NCI-H2227 (cell line): ENCODE measurements around the gene CARS2.
"Not testable (repeated sequence)": the region's sequence is repeated elsewhere in the genome, so short reads cannot be mapped to it uniquely, and the experiment has no call there.

Experiments
- DNase-seq: peaks from one replicate; lab custom pipeline; 2025; ENCODE audit not compliant: unreplicated experiment; lab: John Stamatoyannopoulos, UW

Gene CARS2

DNA sequence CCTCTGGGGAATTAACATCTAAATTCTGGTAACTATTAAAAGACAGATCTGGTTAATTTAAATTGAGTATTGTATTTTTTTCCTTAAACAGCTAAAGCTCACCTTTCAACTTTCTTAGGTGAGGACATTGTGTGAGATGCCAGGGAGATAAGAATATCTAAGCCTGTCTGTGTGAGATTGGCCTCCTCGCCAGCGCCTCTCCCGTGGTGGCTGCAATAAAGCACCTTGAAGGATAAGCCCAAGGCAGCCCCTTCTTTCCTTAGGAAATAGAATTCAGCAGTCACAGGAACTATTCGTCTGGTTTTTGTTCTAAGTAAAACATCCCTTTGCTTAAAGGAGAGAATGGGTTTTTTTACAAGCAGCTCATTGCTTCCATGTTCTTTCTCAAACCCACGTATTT lies 66.0 kb downstream of the CARS2 start:
- DNase-seq: no peak

DNA sequence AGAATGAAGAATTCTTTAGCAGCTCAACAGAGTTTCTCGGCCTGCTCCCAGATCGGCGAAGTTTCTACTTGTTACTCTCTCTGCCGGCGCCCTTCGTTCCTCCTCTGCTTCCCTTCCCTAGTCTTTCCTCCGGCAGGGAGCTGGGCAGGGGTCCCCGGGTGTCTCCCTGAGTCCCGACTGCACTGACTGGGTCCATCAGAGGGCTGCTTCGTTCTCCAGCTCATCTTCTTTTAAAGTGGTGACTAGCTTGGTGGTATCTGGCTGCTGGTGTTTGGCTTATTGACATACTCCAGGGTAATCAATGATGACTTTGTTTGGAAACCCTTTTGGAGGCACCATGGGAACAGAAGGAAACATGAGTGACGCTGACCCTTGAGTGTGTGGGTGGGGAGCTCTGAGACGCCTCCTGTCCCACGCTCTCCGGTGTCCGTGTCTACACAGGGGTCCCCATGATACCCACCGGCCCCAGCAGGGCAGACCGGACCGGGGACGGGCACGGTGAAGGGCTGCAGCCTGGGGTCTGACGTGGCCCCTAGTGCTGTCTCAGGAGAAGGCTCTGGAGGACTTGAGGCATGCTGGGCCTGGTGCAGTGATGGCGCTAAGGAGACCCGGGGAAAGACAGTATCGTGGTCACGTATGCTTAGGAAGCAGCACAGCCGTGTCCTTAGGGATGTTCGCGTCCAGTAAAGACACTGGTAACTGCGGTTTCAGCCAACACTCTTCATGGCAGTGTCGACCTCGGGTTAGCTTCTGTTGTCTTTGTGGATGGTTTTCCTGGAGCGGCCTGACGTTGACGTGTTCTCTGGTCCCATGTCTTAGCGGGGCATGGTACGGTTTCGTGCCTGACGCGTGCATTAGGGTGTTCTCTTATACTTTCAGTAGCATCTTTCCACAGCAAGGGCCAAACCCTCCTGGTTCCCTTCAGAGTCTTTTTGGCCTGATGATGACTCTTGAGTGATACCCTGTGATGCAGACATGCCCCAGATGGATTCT lies 66.8 kb downstream of the CARS2 start:
- no peak for DNase-seq

DNA sequence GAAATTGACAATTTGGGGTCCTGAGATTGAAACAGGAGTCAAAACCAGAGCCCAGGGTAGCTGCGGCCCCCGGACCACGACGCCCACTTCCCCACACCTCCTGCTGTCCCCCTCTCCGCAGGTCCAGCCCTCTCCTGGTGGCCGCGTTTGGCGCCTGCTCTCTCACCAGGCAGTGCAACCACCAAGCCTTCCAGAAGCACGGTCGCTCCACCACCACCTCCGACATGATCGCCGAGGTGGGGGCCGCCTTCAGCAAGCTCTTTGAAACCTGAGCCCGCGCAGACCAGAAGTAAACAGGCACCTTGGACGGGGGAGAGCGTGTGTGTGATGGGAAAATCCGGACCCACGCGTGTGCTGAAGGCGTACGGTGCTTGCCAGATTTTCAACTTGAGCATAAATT lies 67.7 kb downstream of the CARS2 start:
- DNase-seq: no peak

DNA sequence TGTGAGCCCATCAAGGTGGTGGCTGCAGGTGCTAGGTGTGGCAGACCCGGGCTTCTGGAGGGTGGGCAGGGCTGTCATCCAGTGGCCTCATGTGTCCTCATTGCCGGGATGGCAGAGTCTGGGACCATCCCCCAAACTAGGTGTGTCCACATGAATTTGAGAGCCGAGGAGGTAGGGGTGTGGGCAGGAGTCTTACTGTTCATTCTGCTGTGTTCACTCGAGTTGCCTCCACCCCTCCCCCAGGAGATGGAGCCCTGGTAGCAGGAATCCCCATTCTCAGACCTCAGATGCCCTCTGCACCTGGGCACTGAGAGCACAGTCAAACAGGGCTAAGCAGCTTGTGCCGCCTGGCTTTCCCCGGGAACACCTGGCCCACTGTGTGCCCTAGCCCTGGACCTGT lies 68.2 kb downstream of the CARS2 start:
- DNase-seq: no peak

DNA sequence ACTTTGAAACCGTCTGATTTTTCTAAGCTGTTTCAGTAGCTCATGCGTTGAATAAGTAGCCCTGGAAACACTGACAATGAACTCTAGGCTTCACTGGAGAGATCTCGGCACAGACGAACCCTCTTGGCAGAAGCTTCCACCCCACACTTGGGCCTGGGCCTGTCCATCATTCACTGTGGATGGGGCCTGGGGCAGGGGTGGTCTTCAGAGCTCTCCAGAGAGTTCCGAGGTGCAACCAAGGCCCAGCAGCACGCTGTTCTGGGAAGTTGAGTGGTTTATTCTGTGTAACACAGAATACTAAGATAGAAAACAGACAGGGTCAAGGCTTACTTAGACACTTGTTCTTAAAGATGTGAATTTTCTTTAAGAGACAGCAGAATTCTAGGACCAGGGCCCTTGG lies 68.6 kb downstream of the CARS2 start:
- DNase-seq: no peak

DNA sequence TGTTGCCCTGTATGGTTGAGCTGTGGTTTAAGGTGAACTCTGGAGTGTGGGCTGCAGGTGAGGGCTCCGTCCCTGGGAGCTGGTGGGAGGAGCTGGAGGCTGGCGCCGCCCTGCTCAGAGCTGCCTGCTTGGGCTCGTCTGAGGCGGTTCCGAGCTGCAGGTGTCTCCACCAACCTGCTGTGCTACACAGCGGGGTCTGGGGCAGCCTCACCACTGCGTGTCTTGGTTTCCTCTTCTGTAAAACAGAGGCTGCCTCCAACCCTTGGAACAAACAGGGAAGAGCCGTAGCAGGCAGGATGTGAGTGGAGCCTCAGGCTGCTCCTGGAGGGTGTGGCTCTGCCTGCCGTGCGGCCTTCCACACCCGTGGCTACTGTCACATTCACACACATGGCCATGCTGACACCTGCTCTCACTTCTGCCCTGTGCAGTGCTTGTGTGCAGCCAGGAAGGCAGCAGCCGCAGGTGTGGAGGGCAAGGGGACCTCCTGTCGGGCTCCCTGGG lies 69.2 kb downstream of the CARS2 start:
- DNase-seq: no peak

DNA sequence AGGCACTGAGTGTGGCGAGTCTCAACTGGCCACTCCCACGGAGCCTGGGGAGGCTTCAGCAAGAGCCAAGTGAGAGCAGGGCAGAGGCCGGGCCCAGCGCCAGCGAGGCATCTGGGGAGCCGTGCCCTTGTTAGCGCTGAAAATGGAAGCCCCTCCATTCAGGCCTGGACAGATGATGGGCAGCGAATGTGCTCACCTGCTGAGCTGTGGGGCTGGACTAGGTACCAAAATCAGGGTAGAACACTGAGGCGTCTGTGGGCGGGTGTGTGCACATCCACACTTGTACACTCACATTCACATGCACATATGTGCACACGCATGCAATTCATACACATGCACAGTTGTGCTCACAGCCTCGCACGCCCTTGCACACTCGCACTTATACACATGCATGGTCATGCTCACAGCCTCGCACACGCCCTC lies 69.9 kb downstream of the CARS2 start:
- DNase-seq: no peak

DNA sequence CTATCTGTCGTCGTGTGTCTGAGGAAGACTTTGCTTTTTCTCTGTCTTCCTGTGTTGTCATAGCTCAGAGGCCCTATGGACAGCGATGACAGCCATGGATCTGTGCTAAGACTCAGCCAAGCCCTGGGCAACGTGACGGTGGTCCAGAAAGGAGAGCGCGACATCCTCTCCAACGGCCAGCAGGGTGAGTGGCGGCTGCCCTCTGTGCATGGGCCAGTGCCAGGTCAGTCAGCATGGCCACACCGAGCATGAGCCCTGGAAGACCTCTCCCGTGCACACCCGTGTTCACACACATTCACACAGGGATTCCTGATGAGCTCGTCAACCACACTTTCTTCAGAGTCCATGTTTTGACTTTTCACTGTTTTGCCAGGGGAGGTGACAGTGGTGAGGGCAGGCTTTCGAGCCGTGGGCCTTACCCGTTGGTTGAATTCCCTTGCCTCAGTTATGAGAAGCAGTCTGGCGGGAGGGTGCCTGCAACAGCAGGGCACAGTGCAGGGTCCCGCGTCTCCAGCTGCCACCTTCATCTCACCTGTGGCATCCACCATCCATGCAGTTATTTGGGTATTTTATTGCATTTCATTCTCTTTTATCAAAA lies 70.4 kb downstream of the CARS2 start:
- no peak for DNase-seq

DNA sequence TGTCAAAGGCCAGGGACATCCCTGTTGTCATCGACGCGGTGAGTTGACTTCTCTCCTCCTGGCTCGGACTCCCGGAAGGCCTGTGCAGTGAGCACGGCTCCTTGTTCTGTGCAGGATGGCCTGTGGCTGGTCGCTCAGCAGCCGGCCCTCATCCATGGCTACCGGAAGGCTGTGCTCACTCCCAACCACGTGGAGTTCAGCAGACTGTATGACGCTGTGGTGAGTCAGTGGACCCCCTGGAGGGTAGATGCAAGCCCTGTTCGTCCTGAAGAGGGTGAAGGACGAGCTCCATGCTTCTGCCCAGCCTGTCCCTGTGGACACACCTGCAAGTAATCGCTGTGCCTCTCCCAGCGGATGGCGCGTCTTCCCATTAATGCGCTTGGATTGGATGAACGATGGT lies 71.4 kb downstream of the CARS2 start:
- no peak for DNase-seq

DNA sequence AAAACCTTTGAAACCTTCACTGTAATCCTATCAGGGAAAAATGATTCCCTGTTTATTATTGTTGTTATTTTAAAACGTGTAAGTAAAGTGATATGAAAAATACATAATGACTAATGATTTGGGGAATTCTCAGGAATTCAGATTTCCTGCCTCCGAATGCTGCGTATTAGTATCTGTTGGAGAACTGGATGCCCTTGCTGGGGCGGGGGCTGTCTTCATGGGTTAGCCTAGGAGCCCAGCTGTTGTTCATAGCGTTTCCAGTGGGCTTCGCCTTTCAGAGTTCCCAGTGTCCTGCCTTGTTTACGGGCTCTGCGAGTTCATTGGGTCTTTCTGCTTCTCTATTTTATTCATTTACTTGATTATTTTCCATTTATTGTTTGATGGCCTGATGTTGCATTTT lies 72.1 kb downstream of the CARS2 start:
- DNase-seq: no peak

DNA sequence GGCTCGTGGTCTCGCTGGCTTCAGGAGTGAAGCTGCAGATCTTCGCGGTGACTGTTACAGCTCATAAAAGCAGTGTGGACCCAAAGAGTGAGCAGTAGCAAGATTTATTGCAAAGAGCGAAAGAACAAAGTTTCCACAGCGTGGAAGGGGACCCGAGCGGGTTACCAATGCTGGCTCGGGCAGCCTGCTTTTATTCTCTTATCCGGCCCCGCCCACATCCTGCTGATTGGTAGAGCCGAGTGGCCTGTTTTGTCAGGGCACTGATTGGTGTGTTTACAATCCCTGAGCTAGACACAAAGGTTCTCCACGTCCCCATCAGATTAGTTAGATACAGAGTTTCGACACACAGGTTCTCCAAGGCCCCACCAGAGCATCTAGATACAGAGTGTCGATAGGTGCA lies 73.7 kb downstream of the CARS2 start:
- not testable (repeated sequence) for DNase-seq

DNA sequence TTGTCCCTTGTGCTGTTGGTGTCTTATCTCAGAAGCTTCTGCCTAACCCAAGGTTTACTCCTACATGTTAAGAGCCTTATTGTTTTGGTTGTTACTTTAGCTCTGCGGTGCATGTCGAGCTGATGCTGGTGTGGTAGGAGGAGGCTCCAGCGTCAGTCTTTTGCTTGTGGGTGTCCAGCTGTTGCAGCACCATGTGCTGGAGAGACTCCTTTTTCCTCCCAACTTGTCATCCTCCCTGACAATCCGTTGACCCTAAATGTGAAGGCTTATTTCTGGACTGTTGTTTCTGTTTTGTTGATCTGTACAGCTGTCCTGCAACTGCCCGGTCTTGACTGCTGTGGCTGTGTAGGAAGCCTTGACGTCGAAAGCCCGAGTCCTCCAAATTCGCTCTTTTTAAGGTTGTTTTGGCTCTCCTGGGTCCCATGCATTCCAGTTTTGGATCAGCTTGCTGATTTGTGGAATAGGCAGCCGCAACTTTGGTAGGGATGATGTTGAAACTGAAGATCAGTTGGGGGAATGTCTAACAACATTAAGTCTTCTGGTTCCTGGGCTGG lies 75.3 kb downstream of the CARS2 start:
- no peak for DNase-seq

DNA sequence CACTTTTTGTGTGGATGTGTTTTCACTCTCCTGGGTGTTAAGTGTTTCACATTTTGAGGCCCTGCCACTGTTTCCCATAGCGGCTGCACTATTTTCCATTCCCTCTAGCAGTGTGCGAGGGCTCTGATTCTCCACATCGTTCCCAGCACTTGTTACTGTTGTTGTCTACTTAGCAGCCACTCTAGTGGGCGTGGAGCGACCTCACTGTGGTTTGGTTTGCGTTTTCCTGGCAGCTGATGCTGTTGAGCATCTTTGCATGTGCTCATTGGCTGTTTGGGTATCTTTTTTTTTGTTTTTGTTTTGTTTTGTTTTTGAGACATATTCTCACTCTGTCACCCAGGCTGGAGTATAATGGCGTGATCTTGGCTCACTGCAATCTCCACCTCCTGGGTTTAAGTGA lies 76.2 kb downstream of the CARS2 start:
- DNase-seq: no peak

DNA sequence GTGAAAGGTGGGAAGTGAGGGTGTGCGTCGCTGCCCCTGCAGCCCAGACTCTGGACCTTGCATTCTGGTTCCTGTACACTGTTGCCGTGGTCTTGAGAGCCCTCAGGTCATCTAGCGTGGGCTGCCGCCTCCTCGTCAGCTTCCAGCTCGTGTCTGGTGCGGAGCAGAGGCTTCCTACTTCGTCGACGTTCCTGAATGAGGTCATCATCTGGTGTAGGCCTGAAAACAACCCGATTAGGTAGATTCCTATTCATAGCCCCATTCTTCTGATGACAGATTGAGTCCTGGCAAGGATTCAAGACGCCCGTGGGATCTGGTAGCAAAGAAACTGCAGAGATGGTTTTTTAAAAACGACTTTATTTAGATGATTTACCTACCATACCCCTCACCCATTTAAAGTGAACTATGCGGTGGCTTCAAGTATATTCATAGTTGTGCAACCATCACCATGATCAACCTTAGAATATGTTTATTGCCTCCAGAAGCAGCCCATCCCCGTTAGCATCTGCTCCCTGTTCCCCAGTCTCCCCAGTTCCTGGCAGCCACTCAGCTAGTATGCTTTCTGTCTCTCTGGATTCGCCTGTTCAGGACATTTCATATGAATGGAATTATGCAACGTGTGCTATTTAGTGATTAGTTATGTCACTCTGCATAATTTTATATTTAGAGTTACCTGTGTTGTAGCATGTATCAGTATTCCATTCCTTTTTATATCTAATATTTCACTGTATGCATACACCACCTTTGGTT lies 76.8 kb downstream of the CARS2 start:
- no peak for DNase-seq

DNA sequence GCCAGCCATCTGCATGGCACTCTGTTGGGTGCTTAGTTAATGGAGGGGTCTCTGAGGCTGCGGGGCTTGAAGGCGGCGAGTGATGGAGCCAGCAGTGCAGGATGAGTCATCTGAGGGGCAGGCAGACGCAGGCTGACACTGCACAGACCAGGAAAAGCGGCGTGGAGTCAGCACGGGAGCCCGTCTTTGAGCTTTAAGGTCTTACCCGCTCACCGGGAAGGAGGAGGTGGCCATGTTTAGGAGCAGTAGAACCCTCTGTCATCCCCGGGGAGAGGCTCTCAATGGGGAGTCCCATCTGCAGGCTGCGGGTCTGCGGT lies 77.5 kb downstream of the CARS2 start:
- no peak for DNase-seq

DNA sequence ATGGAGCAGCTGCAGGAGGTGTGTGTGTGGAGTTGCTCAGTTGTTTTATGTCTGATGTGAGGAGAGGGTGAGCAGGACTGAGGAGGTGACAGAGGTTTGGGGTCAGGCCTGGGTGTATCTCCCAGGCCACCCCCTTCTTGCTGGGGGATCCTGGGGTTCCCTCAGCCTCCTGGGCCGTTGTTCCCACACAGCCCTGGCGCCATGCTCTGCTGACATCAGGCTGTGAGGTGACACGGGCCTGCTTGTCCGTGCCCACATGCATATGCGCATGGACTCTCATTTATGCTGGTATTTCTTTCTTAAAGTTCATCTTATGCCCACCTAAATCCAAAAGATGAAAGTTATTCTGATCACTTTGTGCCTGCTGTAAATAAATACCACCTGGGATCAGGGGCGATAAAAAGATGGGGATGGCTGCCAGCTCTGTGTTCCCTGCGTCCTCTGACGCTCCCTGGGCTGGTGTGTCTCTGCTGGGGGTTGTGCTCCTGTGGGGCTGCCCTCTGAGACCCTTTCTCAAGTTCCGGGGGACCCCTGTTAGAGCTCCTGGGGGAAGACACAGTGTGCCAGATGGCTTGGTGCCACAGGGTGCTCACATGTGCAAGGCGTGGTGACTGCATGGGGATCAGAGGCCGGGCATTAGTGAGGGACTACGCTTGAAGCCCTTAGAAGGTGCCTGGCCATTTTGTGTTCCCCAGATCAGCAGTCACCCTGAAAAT lies 78.0 kb downstream of the CARS2 start:
- no peak for DNase-seq

DNA sequence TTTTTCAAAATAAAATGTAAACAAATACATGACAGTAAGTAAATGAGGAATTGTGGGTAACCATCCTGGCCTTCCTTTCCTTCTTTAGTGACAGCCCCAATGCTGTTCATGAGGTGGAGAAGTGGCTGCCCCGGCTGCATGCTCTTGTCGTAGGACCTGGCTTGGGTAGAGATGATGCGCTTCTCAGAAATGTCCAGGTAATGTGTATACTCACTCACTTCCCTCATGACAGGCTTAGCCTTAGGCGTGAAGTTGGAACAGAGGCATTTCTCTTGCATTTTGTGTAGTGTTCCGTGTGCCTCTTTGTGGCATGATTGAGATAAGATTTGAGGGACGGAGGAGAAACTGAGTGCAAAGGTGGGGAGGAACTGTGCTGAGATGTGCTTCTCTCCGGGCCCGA lies 78.6 kb downstream of the CARS2 start:
- DNase-seq: no peak

DNA sequence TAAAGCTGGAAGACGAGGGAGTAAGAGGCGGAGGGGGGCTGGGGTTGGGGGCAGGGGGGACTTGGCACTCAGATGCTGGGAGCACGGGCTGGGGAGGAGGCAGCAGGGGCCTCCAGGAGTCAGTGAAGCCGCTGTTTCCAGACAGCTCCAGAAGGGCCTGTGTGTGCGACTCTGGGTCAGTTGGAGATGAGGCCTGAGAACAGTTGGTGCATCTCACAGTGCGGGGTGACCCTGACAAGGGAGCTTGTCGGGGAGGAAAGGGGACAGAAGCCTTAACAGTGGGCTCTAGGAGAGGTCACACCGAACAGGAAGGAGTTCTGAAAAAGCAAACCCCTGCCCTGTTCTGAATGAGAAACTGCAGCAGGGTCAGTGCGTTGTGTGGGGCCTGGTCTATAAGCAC lies 79.4 kb downstream of the CARS2 start:
- DNase-seq: no peak

DNA sequence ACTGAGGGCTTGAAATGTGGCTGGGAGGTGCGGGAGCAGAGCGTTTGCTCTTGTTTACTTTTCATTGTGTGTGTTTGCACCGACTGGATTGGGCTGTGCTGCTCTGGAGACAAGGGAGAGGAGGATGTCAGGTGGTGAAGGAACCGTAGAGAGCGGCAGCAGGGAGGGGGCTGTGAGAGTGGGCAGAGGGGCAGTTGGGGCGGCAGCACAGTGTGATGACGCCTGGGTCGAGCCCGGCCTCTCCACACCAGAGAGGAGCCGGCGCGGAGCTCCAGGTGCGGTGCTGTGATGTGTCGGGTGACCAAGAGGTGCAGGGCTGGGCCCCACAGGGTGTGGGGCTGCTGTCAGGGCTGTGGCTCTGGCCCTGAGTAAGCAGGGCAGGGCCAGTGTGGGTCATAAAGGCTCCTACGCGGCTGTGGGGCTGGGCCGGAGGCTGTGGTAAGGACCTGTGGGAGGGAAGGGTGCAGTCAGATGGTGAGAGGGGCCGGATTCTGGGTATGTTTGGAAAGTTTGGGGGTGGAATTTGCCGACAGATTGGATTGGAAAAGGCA lies 80.1 kb downstream of the CARS2 start:
- no peak for DNase-seq
